Nephron (organoid): ENCODE measurements around the gene NKD2.
A peak's percentile ranks its signal among the peaks of the same experiment; 100 is the strongest.
"Not testable (repeated sequence)": the region's sequence is repeated elsewhere in the genome, so short reads cannot be mapped to it uniquely, and the experiment has no call there.

ENCODE experiments used
- H3K27ac Mint-ChIP-seq, 3 experiments: 2 replicates each; pipeline ENCODE4 v1.8.0; 2020; ENCODE audit warnings: mixed read lengths in 3 of 3, mild to moderate bottlenecking in 2 of 3, moderate library complexity in 1 of 3
- H3K27me3 Mint-ChIP-seq: 2 replicates; pipeline ENCODE4 v1.8.0; 2021; ENCODE audit warnings: low read depth, mild to moderate bottlenecking, moderate library complexity, mixed read lengths
- H3K36me3 Mint-ChIP-seq: 2 replicates; pipeline ENCODE4 v1.8.0; 2020; ENCODE audit warnings: low read depth, mixed read lengths
- H3K4me1 Mint-ChIP-seq: 2 replicates; pipeline ENCODE4 v1.8.0; 2020; ENCODE audit warnings: mixed read lengths
- H3K4me3 Mint-ChIP-seq, 3 experiments: 2 replicates each; pipeline ENCODE4 v1.8.0; 2020; ENCODE audit warnings: mild to moderate bottlenecking in 3 of 3, mixed read lengths in 3 of 3, moderate library complexity in 2 of 3
- H3K9me3 Mint-ChIP-seq: 2 replicates; pipeline ENCODE4 v1.8.0; 2020; ENCODE audit warnings: mixed read lengths
- TF ChIP-seq, protein P1 (sequence below), 3 experiments: fragments of 200-600 bp; sonication (generic); IDR thresholded peaks; one replicate each; pipeline ENCODE4 v1.5.0; 2021; ENCODE audit warnings: antibody characterized with exemption in 3 of 3; ENCODE audit not compliant: unreplicated experiment in 3 of 3

NKD2 gene

DNA sequence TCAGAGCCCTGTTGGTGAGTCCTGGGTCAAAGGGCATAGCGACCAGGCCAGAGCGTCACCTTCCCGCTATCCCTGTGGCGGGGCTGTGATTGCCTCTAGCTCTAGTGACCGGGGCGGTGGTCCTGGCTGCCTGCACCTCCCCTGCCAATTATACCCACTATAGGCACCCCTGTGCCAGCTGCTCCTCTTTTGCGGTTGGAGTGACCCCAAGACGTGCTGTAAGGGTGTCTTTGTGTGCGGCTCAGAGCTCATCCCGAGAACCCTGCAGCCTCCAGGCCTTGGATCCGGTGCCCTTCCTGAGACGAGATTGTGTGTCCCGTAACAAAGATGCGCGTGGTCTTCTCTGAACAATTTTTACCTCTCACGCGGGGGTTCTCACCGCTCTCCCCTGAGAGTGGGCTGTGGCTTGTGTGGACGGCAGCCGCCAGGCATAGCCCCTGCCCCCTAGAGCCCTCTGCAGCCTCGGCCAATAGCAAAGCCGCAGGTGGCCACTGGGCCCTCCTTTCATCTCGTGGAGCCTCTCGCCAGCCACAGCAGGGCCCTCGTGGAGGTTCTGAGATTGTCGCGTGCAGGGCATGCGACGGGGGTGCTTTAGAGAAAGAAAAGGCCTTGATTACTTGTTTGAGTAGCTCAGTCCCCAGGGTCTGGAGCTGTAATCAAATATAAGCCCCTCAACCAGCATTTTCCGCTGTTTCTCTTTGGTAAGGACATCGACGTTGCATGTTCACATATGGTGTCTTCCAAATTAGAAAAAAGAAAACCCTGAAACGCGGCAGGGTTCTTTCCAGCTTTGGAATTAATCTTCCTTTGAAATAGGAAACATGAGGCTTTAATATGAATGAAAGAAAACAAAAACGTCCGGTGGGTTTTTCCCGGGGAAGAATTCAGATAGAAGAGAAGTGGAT is 10.7 kb downstream of the NKD2 start:
- H3K27ac Mint-ChIP-seq, result peak overlapping the region; percentile 55 to 90 (median 56)
- peak overlapping the region; percentile 11 to 56 (median 39) for H3K4me3 Mint-ChIP-seq

DNA sequence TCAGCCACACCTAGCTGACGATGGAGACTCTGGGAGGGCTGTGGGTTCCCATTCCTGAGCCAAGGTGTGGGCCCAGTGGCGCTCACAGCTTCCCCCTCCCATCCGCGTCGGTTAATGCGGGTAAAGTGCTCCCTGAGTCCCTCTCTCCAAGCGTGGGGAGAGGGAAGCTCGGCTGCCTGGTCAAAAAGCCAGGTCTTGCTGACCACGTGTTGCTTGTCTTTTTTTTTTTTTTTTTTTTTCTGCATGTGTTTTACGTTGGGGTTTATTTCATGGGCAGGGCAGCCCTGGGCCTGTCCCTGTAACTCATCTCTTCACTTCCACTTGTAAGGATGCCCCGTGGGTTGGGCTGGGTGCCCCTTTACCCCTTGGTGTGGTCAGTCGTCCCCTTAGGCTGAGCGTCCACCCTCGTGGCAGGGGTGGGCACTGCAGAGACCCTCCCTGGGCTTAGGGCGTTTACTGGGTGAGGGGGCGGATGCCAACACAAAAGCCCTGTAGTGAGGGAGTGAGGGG is 11.9 kb downstream of the NKD2 start:
- H3K4me1 Mint-ChIP-seq, result peaks cover 26% of the 10 kb centered on the region
- H3K9me3 Mint-ChIP-seq, result no peaks in the 10 kb centered on the region
- H3K4me3 Mint-ChIP-seq, result peak overlapping the region in 2 of 3 experiments; percentile 26 to 29
- peaks cover 27% of the 10 kb centered on the region for H3K27me3 Mint-ChIP-seq
- TF ChIP-seq, protein P1, sequence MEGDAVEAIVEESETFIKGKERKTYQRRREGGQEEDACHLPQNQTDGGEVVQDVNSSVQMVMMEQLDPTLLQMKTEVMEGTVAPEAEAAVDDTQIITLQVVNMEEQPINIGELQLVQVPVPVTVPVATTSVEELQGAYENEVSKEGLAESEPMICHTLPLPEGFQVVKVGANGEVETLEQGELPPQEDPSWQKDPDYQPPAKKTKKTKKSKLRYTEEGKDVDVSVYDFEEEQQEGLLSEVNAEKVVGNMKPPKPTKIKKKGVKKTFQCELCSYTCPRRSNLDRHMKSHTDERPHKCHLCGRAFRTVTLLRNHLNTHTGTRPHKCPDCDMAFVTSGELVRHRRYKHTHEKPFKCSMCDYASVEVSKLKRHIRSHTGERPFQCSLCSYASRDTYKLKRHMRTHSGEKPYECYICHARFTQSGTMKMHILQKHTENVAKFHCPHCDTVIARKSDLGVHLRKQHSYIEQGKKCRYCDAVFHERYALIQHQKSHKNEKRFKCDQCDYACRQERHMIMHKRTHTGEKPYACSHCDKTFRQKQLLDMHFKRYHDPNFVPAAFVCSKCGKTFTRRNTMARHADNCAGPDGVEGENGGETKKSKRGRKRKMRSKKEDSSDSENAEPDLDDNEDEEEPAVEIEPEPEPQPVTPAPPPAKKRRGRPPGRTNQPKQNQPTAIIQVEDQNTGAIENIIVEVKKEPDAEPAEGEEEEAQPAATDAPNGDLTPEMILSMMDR (IDR thresholded peaks at IDR 0.05; ENCODE audit: unreplicated experiment in 3 of 3), result no peak
- H3K27ac Mint-ChIP-seq, result peak overlapping the region in 2 of 3 experiments; percentile 74 to 90
- H3K36me3 Mint-ChIP-seq, result no peaks in the 10 kb centered on the region

More for the DNA sequence above, 10.7 kb downstream of the NKD2 start:
- Mint-ChIP-seq H3K27me3 (peaks cover 27% of the 10 kb centered on the region), H3K4me1 (peaks cover 26% of the 10 kb centered on the region), H3K9me3 (no peaks in the 10 kb centered on the region), H3K36me3 (no peaks in the 10 kb centered on the region)
- TF ChIP-seq, protein P1 (IDR thresholded peaks at IDR 0.05; ENCODE audit: unreplicated experiment in 3 of 3), result no peak

DNA sequence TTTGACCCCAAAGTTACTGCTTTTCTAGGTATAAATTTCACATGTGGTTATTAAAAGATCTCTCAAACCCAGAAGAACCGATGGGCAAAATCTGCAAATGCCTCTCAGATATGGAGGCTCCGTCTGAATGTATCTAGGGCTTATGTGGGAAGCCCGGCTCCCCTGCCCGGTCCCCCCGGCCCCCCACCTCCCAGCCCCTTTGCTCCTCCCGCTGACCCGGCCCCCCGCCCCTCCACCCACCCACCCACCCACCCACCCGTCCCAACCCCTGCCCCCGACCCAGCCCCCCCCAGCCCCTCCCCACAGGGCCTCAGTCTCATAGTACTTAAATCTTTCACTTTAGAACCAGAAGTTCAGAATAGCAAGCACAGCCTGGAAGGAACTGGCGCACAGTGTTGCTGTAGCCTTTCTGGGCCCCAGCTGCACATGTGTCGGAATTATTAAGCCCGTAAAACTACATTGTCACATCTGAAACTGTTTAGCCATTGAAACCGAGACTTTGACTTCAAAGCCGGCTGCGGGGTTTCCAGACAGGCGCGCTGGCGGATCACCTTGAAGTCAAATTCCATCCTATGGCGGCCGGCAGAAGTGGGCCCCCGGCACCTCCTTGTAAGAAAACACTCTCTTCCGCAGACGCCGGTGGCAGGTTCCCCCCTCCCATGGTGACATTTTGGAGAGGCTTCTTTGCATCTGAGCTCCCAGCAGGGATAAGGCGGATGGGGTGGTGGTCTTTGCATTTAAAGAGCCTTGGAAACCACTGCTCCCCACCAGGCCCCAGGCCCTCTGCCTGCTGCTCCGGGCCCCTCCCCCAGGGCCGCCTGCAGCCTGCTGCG is 12.8 kb downstream of the NKD2 start:
- peak overlapping the region in 2 of 3 experiments; percentile 10 to 47 for H3K4me3 Mint-ChIP-seq
- H3K36me3 Mint-ChIP-seq, result no peaks in the 10 kb centered on the region
- H3K9me3 Mint-ChIP-seq, result no peaks in the 10 kb centered on the region
- peaks cover 27% of the 10 kb centered on the region for H3K27me3 Mint-ChIP-seq
- H3K27ac Mint-ChIP-seq, result peak overlapping the region; percentile 73 to 90 (median 88)
- TF ChIP-seq, protein P1 (IDR thresholded peaks at IDR 0.05; ENCODE audit: unreplicated experiment in 3 of 3), result no peak
- H3K4me1 Mint-ChIP-seq, result peaks cover 26% of the 10 kb centered on the region

DNA sequence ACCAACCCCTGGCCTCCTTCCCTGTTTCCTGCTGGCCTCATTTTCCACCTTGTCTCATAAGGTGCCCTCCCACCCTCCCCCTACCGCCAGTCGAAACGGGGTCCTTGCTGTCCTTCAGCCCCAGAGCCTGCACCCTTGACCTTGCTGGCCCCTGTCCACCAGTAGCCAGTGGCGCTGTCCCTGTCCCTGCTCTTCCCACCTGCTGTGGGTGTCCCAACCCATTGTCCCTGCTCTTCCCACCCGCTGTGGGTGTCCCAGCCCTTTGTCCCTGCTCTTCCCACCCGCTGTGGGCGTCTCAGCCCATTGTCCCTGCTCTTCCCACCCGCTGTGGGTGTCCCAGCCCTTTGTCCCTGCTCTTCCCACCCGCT is 13.4 kb downstream of the NKD2 start:
- Mint-ChIP-seq H3K27me3 (peaks cover 23% of the 10 kb centered on the region), H3K4me1 (peaks cover 22% of the 10 kb centered on the region)

DNA sequence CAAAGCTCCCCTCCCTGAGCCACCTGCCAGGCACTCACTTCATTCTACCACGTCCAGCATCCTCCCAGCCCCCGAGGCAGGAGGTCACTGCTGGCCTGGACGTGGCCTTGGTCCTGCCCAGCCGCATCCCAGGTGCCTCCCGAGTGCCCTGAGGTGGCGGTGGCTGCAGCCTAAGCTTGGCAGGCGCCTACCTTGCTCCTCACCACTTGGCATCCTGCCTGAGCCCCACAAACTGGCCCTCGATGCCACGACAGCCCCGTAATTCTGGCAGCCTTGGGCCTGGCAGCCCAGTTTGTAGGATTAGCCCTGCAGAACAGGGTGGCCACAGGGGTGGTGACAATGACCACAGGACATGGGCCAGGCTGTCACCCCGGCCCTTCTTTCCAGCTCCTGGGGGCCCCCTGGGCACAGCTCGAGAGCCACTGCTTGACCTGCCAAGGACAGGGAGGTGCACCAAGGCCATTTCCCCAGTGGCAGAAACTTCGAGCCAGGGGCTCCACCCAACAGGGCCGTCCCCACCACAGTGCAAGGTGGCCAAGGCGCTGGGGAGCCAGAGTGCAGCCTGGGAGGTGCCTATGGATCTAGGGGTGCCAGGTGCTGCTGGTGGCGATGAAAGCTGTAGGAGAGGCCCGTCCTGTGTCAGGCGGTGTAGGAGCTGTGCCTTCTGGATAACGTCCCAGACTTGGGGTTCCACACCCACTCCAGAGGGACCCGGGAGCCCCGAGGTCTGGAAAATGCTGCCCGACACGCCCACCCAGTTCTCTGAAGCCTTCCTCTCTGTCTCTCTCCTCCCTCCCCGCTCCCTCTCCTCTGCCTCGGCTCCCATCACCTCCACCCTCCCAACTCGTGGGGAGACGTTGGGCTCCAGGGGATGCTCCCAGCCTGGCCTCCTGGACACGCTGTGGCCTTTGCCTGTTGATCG is 18.4 kb downstream of the NKD2 start:
- Mint-ChIP-seq H3K9me3 (no peaks in the 10 kb centered on the region), H3K27ac (peak overlapping the region in 1 of 3 experiments; percentile 63)

More for the DNA sequence above, 13.4 kb downstream of the NKD2 start:
- Mint-ChIP-seq H3K27ac (peak overlapping the region in 1 of 3 experiments; percentile 90), H3K4me3 (peak overlapping the region in 1 of 3 experiments; percentile 10)
- not testable (repeated sequence) for H3K9me3 Mint-ChIP-seq, H3K36me3 Mint-ChIP-seq

More for the DNA sequence above, 18.4 kb downstream of the NKD2 start:
- TF ChIP-seq, protein P1 (IDR thresholded peaks at IDR 0.05; ENCODE audit: unreplicated experiment in 3 of 3), result no peak
- H3K27me3 Mint-ChIP-seq, result no peaks in the 10 kb centered on the region
- no peaks in the 10 kb centered on the region for H3K36me3 Mint-ChIP-seq
- H3K4me3 Mint-ChIP-seq, result no peak overlapping the region
- peaks cover 10% of the 10 kb centered on the region for H3K4me1 Mint-ChIP-seq
